Activated CD8-positive, alpha-beta memory T cell treated with anti-CD3 and anti-CD28 coated beads, Interleukin-2, amount 50 U/mL, for 4 hours (primary cell): ENCODE data around the gene SCNN1A.

Experiments
- DNase-seq: peaks from one replicate; pipeline ENCODE4 v3.0.0-alpha.2; 2020

The SCNN1A gene

GRCh38 chr12:6315704-6316597 is 59.4 kb downstream of the SCNN1A start:
- no peak for DNase-seq

- no peak for DNase-seq
Observed at GRCh38 chr12:6315184-6315583, 60.2 kb downstream of the SCNN1A start.

- no peak for DNase-seq
Observed at GRCh38 chr12:6314776-6315175, 60.6 kb downstream of the SCNN1A start.

- DNase-seq = no peak
Observed at GRCh38 chr12:6313326-6313940, 61.9 kb downstream of the SCNN1A start.

GRCh38 chr12:6312529-6313325 is 62.6 kb downstream of the SCNN1A start:
- DNase-seq = no peak

- no peak for DNase-seq
Observed at GRCh38 chr12:6311822-6312528, 63.4 kb downstream of the SCNN1A start.

GRCh38 chr12:6310771-6311610 is 64.4 kb downstream of the SCNN1A start:
- no peak for DNase-seq

GRCh38 chr12:6307529-6307928 is 67.8 kb downstream of the SCNN1A start:
- DNase-seq = no peak

GRCh38 chr12:6306599-6307220 is 68.7 kb downstream of the SCNN1A start:
- DNase-seq = no peak

GRCh38 chr12:6306151-6306550 is 69.2 kb downstream of the SCNN1A start:
- no peak for DNase-seq

GRCh38 chr12:6303071-6303470 is 72.3 kb downstream of the SCNN1A start:
- DNase-seq = no peak

GRCh38 chr12:6302621-6303020 is 72.7 kb downstream of the SCNN1A start:
- DNase-seq = no peak

- DNase-seq = no peak
Observed at GRCh38 chr12:6301721-6302120, 73.6 kb downstream of the SCNN1A start.

- no peak for DNase-seq
Observed at GRCh38 chr12:6297170-6297569, 78.2 kb downstream of the SCNN1A start.
